T-helper 2 cell (primary cell): Measurements from ENCODE around the gene KCNJ4.
"Not testable (repeated sequence)": the region's sequence is repeated elsewhere in the genome, so short reads cannot be mapped to it uniquely, and the experiment has no call there.

Experiments used
- DNase-seq, 5 experiments: peaks; one replicate each; pipeline versions ENCODE4 v3.0.0 to v3.0.0-alpha.2; 2012 to 2022

Gene KCNJ4

GRCh38 chr22:38470179-38470578 lies 15.2 kb upstream of the KCNJ4 start:
- DNase-seq: not testable (repeated sequence)

- no peak for DNase-seq
Observed at GRCh38 chr22:38469306-38469781, 14.3 kb upstream of the KCNJ4 start.

DNA sequence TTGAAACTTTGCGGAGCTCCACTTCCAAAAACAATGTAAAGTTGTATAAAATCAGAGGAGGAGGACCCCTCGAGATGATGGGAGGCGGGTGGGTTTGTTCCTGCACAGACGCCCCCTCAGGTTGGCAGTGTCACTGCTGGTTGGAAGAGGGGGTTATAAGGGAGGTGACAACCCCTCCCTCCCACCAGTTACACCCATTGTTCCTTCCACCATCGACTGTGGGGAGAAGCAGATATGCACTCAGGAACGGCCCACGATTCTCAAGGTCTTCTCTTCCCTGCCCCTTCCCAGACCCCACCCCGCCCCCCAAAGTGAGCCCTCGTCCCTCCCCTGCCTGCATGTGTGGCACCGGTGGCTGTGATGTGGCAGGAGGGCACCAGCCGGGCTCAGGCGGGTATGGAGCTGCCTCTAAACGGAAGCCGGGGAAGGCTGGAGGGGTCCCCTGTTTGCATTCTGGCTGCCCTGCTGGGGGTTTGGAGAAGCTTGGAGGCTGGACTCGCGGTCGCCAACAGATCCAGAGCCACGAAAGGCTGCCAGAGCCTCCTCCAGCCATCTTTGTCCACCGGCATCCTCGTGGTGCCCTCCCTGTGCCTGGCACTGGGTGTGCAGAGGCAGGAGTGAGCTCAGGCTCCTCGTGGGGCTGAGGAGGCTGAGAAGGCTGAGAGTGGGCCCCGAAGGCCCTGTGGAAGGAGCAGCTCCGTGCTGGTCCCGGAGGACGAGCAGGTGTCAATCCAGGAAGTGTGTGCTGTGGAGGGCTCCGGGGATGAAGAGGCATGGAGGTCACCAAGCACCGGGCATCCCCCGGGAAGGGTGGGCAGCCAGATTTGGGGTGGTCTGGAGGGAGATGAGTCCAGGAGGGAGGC lies 13.7 kb upstream of the KCNJ4 start:
- no peak for DNase-seq

DNA sequence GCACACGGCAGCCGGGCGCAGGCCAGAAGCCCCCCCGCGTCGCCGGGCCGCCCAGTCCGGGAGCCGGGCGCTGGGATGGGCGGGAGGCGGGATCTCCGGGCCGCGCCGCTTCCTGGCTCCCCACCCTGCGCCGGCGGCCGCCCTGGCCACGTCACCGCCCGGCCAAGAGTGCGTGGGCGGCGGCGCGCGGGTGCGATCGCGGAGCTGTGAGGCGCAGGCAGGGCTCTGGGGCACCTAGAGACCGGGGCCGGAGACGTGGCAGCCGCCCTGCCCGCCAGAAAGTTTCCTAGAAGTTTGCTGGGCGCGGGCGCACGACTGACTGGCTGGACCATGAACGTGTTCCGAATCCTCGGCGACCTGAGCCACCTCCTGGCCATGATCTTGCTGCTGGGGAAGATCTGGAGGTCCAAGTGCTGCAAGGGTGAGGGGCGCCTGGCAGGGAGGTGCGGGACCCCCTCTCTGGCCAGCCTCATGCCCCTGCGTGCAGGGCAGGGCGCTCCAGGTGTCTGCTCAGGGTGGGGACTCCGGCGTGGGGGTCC lies 13.0 kb upstream of the KCNJ4 start, which contains the start of gene KDELR3:
KDELR3 (plus strand) TSS at position 193 of the 539 bp plus-strand sequence; CDS start at position 331, 138 bp downstream.
- peak in 4 of 5 experiments; percentile 18 to 36 (median 30) for DNase-seq

DNA sequence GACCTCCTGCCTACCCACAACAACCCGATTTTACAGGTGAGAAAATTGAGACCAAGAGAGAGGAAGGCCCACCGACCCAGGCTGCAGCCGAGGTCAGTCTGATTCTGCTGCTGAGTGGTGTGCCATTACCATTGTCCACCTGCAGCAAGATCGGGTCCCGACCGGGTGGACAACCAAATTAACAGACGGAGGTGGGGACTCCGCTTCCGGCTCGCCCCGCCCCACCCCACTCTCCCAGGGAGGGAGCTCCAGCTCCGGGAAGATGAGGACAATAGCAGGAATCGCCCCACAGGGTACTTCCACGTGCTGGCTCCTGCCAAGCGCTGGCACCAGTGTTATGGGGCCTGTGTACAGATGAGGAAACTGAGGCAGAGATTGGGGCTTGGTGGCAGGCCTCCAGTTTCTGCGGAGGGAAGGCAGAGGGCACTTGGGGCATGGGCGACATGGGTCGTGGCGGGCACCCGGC lies 12.5 kb upstream of the KCNJ4 start:
- no peak for DNase-seq

DNA sequence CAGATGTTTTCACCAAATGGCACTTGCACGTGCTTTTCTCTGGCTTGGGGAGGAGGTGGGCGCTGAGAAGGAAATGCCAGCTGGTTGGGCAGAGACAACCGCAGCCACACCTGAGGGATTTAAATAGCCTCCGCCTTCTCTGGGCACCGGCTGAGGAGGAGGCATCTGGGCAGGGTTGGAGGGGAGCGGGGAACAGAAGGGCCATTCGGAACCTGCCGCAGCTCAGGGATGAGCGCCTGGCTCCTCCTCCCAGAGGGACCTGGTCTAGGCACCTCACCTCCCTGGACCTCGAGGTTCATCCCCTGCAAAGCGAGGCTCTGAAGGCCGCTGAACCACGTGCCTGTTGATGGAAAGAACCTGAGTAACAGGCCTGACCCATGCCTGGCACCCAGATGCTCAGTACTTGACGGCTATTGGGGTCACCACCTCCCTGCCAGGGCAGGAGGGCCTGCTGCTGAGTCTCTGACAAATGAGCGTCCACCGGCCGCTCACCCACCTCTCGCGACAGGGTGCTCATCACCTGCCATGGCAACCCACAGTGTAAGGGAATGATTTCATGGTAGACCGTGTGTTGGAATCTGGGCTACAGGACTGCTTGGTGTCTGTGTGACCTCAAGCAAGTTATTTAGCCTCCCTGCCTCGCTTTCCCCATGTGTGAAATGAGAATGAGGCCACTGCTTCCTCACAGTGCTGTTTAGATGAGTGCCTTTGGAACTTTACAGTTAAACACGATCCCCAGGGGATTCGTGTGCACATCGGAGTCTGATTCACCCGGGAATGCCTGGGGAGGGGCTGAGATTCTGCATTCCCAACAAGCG lies 10.9 kb upstream of the KCNJ4 start:
- DNase-seq: no peak

DNA sequence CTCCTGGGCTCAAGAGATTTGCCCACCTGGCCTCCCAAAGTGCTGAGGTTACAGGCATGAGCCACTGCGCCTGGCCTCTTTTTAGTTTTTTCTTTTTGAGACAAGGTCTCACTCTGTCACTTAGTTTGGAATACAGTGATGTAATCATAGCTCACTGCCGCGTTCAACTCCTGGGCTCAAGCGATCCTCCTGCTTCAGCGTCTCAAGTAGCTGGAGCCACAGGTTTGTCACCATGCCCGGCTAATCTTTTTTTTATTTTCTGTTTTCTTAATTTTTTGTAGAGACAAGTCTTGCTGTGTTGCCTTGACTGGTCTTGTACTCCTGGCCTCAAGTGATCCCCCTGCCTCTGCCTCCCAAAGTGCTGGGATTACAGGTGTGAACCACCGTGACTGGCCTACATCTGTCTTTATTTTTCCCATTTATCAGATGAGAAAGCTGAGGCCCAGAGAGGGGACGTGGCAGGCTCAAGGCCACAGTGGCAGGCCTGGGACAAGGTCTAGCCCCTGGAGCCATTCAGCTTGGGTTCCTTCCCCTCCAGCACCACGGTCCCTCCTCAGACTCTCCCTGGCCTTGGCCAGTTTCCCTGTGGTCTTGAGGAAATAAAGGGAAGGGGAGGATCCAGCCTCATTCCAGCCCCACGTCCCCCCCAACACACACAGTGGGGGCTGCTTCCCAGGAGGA lies 10.1 kb upstream of the KCNJ4 start:
- DNase-seq: no peak

DNA sequence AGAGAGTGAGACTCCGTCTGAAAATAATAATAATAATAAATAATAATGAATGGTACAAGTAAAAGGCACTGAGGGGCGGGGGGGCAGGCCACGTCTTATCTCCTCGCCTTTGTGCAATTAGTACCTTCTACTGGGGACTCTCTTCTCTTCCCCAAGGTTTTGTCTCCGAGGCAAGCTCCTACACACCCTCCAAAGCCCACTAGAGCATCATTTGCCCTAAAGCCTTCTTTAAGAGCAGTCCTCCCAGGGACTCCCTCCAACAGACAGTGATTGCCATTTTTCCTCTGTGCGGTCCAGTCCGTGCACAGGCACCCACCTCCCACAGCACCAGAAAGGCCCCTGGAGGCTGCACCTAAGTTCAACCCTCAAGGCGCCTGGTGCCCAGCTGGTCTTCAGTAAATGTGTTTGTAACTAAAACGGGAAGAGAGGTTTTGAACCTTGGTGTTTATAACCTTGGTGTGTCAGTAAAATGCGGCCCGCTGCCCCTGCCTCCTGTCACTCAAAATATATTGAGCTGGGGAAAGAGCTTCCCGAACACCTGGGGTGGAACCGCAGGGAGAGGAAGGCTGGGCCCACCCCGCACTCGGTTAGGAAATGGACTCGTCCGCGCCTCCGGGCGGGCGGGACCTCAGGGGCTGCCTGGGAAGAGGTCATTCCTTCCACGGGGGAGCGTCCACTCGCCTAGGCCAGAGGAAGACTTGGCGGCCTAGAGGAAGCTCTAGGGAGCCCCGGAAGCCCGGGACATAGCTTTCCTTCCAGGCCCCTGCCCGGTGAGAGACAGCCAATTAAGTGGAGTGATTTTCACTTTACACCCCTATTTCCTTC lies 8.2 kb upstream of the KCNJ4 start:
- no peak for DNase-seq

GRCh38 chr22:38461414-38462081 lies 6.5 kb upstream of the KCNJ4 start:
- peak in 3 of 5 experiments; percentile 7 to 78 (median 29) for DNase-seq

DNA sequence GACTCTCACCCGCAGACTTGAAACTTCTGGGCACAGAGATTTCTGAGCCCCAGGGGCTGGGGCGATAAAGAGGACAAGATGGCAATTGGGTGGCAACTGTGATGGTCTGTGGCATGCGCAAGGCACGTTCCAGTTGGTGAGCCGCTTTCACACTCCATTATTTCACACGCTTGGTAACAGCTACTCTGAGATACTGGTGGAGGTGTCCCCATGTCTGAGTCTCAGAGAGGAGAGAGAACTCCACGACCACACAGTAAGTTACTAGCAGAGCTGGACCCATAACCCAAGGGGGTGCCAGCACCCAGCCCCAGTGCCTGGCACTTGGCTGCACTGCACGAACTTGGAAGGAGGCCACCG lies 6.0 kb upstream of the KCNJ4 start:
- DNase-seq: no peak

DNA sequence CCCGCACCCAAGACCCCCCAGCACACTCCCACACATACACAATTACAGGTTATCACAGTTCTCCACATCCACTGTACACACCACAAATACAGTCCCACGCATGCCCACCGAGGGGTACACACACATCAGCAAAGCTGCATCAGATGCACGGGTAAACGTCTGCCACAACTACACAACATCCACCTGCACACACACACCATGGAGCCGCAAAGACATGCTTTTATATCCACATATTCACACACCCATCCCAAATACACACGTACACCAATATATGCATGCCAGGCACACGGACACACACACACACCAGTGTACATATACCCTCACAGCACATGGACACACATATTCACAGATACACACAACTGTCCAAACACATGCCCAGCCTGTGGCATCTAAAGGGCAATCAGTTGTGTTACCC lies 5.4 kb upstream of the KCNJ4 start:
- no peak for DNase-seq

DNA sequence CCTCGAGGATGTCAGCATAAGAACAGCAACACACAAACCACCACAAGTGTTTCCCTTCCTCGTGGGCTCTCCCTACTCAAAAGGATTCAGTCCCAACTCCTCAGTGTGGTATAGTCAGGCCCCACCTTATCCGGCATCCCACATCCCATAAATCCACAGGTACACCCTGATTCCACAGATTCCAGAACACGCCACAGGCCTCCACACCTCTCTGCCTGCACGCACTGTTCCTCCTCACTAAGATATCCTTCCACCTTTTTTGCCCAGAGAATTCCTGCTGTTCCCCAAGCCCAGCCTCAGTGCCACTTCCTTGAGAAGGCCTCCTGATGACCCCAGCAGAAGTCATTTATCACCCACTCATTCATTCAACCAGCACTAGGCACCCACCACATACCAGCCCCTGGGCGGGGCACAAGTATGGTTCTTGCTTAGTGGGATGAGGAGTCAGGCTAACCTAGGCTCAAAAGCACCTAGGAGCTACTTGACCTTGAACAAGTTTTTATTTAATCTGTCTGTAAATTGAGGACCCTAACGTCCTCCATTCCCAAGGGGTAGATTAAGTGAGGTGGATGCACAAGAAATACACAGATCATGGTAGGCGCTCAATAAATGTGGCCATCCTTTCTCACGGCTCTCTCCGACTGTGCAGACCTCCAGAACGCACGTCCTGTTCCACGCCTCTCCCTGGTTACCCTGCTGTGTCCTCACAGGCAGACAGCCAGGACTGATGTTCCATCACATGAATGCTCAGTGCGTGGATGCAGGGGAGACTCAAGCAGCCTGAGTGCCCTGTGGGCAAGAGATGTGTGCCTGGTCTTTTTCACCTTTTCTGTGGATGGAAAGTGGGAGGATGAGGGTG lies 2.1 kb upstream of the KCNJ4 start:
- DNase-seq: no peak

- no peak for DNase-seq
Observed at GRCh38 chr22:38456272-38456835, 1.4 kb upstream of the KCNJ4 start.

DNA sequence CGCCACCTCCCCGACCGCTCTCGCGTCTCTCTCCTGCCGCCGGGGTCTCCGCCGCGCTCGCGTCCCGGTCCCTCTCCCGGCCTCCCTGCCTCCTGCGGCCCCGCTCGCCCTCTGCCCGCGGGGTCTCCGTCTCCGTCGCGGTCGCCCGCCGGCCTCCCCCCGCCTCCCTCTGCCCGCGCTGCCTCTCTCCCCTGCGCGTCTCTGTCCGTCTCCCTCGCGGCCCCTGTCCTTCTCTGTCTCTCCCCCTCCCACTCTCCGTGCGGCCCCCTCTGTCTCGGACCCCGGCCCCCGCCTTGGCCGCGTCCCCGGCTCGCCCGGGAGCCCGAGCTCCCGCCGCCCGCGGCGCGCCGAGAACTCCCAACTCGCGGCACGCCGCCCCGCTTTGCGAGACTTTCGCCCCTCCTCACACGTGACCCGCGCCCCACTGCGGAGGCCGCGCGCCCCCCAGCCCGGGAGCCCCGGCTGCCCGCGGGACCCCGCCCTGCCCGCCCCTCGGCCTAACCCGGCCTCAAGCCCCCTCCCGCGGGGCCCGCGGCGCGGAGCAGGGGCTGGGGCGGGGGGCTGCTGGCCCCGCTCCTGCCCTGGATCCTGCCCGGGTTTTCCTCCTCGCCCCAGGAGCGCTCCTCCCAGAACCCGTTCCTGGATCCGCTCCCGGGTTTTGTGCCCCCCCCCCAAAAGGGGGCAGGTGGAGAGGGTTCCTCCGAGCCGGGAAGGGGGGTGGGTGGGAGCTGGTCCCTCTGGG lies 702 bp upstream of the KCNJ4 start:
- peak in 1 of 5 experiments; percentile 21 for DNase-seq

DNA sequence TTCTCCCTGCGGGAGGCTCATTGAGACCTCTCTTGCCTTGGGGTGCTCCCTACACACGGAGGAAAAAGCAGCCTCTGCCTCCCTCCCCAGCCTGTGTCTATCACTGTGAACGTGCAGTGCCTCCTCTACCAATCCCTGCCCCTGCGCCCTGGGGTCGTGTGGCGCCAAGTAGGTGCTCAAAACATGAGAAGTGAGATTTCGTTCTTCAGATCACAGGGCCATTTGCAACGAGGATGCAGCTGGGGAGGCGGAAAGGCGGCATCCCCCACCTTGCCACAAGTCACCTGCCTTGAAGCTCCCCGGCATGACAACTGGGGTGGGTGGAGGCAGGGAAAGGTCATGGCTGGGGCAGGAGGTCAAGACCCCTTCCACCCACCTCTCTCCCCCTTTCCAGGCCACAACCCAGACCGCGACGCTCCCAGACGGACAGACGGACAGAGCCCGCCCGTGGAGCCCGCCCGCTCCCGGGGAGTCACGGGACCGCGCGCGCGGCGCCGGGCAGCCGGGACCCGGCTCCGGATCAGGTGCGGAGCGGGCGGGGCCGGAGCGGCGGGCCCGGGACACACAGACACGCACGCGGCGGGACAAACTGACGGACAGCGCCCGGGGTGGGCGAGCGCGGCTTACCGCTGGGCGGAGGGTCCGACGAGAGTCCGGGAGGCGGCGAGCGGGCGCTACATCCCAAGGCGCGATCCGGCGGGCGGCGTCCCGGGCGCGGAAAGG lies 485 bp downstream of the KCNJ4 start:
- peak in 1 of 5 experiments; percentile 27 for DNase-seq

GRCh38 chr22:38453996-38454352 lies 1.0 kb downstream of the KCNJ4 start:
- no peak for DNase-seq

DNA sequence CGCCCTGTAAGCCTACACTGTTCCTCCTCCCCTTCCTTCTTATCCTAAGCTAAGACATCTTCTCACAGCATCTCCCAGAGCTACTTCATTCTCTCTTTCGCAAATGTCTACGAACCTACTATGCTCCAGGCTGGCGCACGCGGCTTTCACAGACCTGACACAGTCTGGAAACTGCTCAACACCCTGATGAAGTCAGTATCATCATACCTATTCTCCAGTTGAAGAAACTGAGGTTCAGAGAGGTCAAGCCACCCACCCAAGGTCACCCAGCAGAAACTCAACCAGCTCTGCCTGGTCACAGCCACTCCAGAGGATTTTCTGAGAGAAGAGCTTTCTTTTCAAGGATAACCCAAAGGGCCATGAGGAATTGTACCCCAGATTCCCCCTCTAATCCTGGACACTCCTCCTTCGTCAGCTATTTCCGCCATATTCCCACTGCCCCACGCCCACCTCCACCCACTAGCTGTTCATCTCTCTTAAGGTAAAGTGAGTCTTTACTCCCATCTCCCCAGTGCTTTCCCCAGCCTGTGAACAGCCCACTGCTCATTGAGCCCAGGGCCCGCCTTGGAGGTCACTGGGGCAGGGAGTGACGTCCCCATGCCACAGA lies 1.8 kb downstream of the KCNJ4 start:
- DNase-seq: no peak
